ENCODE measurements around the gene TAF1L. TPM values are rescaled to one million over a fixed set of nuclear protein-coding genes. Genes with fewer than 3 reads are reported as not detected.

TAF1L gene
- under 1 TPM; 0.02 to 0.03 TPM for total RNA-seq

GRCh38 chr9:32635362-32635761 lies at the start of gene TAF1L:
Gene TAF1L, minus strand, starts transcription at chr9:32635669. Its CDS starts 90 bp downstream, at chr9:32635579.

Other genes starting within 250 kb of the TAF1L start
- 10 to 100 TPM; 14.3 to 15.5 TPM for gene RIGI, start 109.5 kb downstream of the TAF1L start, total RNA-seq
- 10 to 100 TPM; 21.1 to 24.7 TPM for gene SMIM27, start 83.3 kb downstream of the TAF1L start, total RNA-seq
- gene TOPORS, start 83.1 kb downstream of the TAF1L start, total RNA-seq = 10 to 100 TPM; 13.9 to 14.1 TPM
- gene NDUFB6, start 62.5 kb downstream of the TAF1L start, total RNA-seq = 10 to 100 TPM; 33.5 to 33.8 TPM
- gene TMEM215, start 147.9 kb upstream of the TAF1L start, total RNA-seq = not detected